Stimulated activated CD4-positive, alpha-beta T cell treated with anti-CD3 and anti-CD28 coated beads, Interleukin-4, amount 100 ng/mL, for 24 hours (primary cell): ENCODE results near the gene GIMAP1.
A peak's percentile ranks its signal among the peaks of the same experiment; 100 is the strongest.

Source experiments
- DNase-seq: peaks from one replicate; pipeline ENCODE4 v3.0.0-alpha.2; 2020

Gene GIMAP1

GRCh38 chr7:150723467-150723866 lies 7.1 kb downstream of the GIMAP1 start:
- no peak for DNase-seq

- DNase-seq = no peak
These were observed 11.0 kb downstream of the GIMAP1 start for GRCh38 chr7:150727381-150727780.

- DNase-seq = no peak
These were observed 11.6 kb downstream of the GIMAP1 start for GRCh38 chr7:150728011-150728410.

GRCh38 chr7:150728609-150729008 lies 12.2 kb downstream of the GIMAP1 start:
- no peak for DNase-seq

- DNase-seq = no peak
These were observed 15.5 kb downstream of the GIMAP1 start for GRCh38 chr7:150731916-150732315.

GRCh38 chr7:150732786-150733481 lies 16.5 kb downstream of the GIMAP1 start:
- DNase-seq = no peak

GRCh38 chr7:150733482-150734095 lies 17.2 kb downstream of the GIMAP1 start:
- no peak for DNase-seq

- DNase-seq = peak; percentile 51
These were observed 17.8 kb downstream of the GIMAP1 start for GRCh38 chr7:150734254-150734653.

GRCh38 chr7:150735596-150736358 lies 19.4 kb downstream of the GIMAP1 start:
- no peak for DNase-seq

GRCh38 chr7:150736864-150737263 lies 20.5 kb downstream of the GIMAP1 start:
- DNase-seq = no peak

GRCh38 chr7:150737265-150738055 lies 21.0 kb downstream of the GIMAP1 start, which contains the start of gene GIMAP5:
Gene GIMAP5, plus strand, starts transcription at chr7:150737418. Its CDS starts 3,467 bp downstream, at chr7:150740885.
- DNase-seq = peak; percentile 69

GRCh38 chr7:150738092-150738491 lies 21.7 kb downstream of the GIMAP1 start:
- DNase-seq = no peak

GRCh38 chr7:150738591-150739001 lies 22.2 kb downstream of the GIMAP1 start:
- no peak for DNase-seq

- no peak for DNase-seq
These were observed 22.6 kb downstream of the GIMAP1 start for GRCh38 chr7:150739033-150739432.

- no peak for DNase-seq
These were observed 23.6 kb downstream of the GIMAP1 start for GRCh38 chr7:150740053-150740452.

GRCh38 chr7:150742286-150742968 lies 26.0 kb downstream of the GIMAP1 start:
- DNase-seq = peak; percentile 48

GRCh38 chr7:150744041-150744656 lies 27.7 kb downstream of the GIMAP1 start:
- DNase-seq = no peak

GRCh38 chr7:150745086-150745485 lies 28.7 kb downstream of the GIMAP1 start:
- no peak for DNase-seq

GRCh38 chr7:150745876-150746275 lies 29.5 kb downstream of the GIMAP1 start:
- DNase-seq = no peak

- DNase-seq = no peak
These were observed 30.5 kb downstream of the GIMAP1 start for GRCh38 chr7:150746921-150747320.

GRCh38 chr7:150748376-150748775 lies 32.0 kb downstream of the GIMAP1 start:
- DNase-seq = no peak

- DNase-seq = no peak
These were observed 35.3 kb downstream of the GIMAP1 start for GRCh38 chr7:150751702-150752101.
